Lung (tissue), 12 donors: ENCODE measurements around the gene LYPD6. TPM values are rescaled to one million over a fixed set of nuclear protein-coding genes. Genes with fewer than 3 reads are reported as not detected.

Source experiments
- ATAC-seq: fragments of 200-7000 bp; cut with Tn5 transposase; one replicate; pipeline ENCODE4 v1.9.1; 2020; ENCODE audit warnings: moderate number of reproducible peaks; ENCODE audit not compliant: insufficient read depth, low FRiP score
- DNase-seq, 3 donors: peaks; one replicate each; pipeline ENCODE4 v3.0.0-alpha.2; 2013 to 2017
- H3K27ac ChIP-seq, 2 donors: one replicate each; pipeline ENCODE4 v1.5.1; 2013; ENCODE audit warnings: mild to moderate bottlenecking in 2 of 2, moderate library complexity in 2 of 2, control low read depth in 1 of 2, inconsistent platforms in 1 of 2, low read depth in 1 of 2, low read length in 1 of 2
- H3K27me3 ChIP-seq, 3 donors: one replicate each; pipeline ENCODE4 v1.5.1; 2013; ENCODE audit warnings: low read length in 2 of 3; ENCODE audit not compliant: control insufficient read depth in 3 of 3, insufficient read depth in 3 of 3
- H3K36me3 ChIP-seq, 4 donors: one replicate each; pipeline ENCODE4 v1.5.1; 2013; ENCODE audit warnings: low read length in 4 of 4, mild to moderate bottlenecking in 1 of 4, moderate library complexity in 1 of 4; ENCODE audit not compliant: control insufficient read depth in 4 of 4, insufficient read depth in 4 of 4
- H3K4me1 ChIP-seq, 5 donors: one replicate each; pipeline ENCODE4 v1.5.1; 2013; ENCODE audit warnings: low read length in 5 of 5, mild to moderate bottlenecking in 2 of 5, moderate library complexity in 1 of 5; ENCODE audit not compliant: control insufficient read depth in 5 of 5, insufficient read depth in 5 of 5
- H3K4me3 ChIP-seq: one replicate; pipeline ENCODE4 v1.5.1; 2013; ENCODE audit warnings: mild to moderate bottlenecking, control low read depth, moderate library complexity
- H3K9ac ChIP-seq, 2 donors: one replicate each; pipeline ENCODE4 v1.5.1; 2013; ENCODE audit warnings: low read length in 2 of 2, control low read depth in 1 of 2; ENCODE audit not compliant: insufficient read depth in 1 of 2
- H3K9me3 ChIP-seq, 4 donors: one replicate each; pipeline ENCODE4 v1.5.1; 2013; ENCODE audit warnings: low read length in 3 of 4, mild to moderate bottlenecking in 1 of 4, moderate library complexity in 1 of 4; ENCODE audit not compliant: control insufficient read depth in 4 of 4, insufficient read depth in 3 of 4
- CTCF ChIP-seq: IDR thresholded peaks from 2 replicates; pipeline ENCODE4 v1.5.1; 2012; ENCODE audit warnings: mild to moderate bottlenecking; ENCODE audit errors: control extremely low read depth, extremely low read depth
- WGBS, 2 donors: extraction: QIAGEN DNeasy Blood & Tissue Kit; methylation state at CpG; one replicate each; pipeline ENCODE4 v1.1.7; 2013; 5-methylcytosine and 5-hydroxymethylcytosine counted together
- polyA plus RNA-seq, 2 donors: library from polyadenylated mRNA; stranded (reverse); fragments of 200-250 nt; gene quantifications; one replicate each; pipeline ENCODE4 v1.2.1, GENCODE V29; 2013
- total RNA-seq, 2 donors: library from RNA; depleted of rRNA in 1 of 2; stranded (reverse); fragments of >200 nt in 1 of 2; gene quantifications; one replicate each; pipeline ENCODE4 v1.2.1, GENCODE V29; 2014 to 2021
- donor health status: control.
- donor health status: control.
- donor health status: Bipolar disorder and iron deficiency.
- donor health status: healthy.
- donor health status: DM: yes; HTN: yes; CAD: no.

LYPD6 gene
- total and polyA plus RNA-seq, 4 donors, result 0.16 to 6.3 (median 0.48) TPM

- no peak for ATAC-seq
- Histone ChIP-seq H3K36me3 (no peaks in the 10 kb centered on the region), H3K9ac (no peak overlapping the region), H3K9me3 (no peaks in the 10 kb centered on the region), H3K4me3 (no peak overlapping the region), H3K4me1 (peaks cover 0 to 5% (median 0%) of the 10 kb centered on the region in 5 donors), H3K27me3 (peaks cover 0 to 3% (median 0%) of the 10 kb centered on the region in 3 donors), H3K27ac (no peak overlapping the region)
- no peak for DNase-seq
- TF ChIP-seq CTCF, result no peak
- 93% methylated on average over 4 of the region's 4 CpGs for WGBS, 2 donors
These were observed 49.8 kb downstream of the LYPD6 start for GRCh38 chr2:149380205-149380604.

GRCh38 chr2:149383340-149383739, 53.0 kb downstream of the LYPD6 start:
- peak in 2 of 3 donors; percentile 36 to 68 for DNase-seq
- peaks cover 0 to 3% (median 0%) of the 10 kb centered on the region in 3 donors for H3K27me3 ChIP-seq
- H3K36me3 ChIP-seq, result no peaks in the 10 kb centered on the region
- no peak overlapping the region for H3K9ac ChIP-seq
- no peak for TF ChIP-seq CTCF
- no peak overlapping the region for H3K4me3 ChIP-seq
- H3K4me1 ChIP-seq, result peaks cover 0 to 12% (median 0%) of the 10 kb centered on the region in 5 donors
- H3K27ac ChIP-seq, result no peak overlapping the region
- H3K9me3 ChIP-seq, result no peaks in the 10 kb centered on the region
- ATAC-seq, result no peak
- WGBS, 2 donors, result 78 to 92% methylated on average over 1 of the region's 1 CpG

- 53 to 69% methylated on average over 1 of the region's 1 CpG for WGBS, 2 donors
- TF ChIP-seq CTCF, result no peak
- Histone ChIP-seq H3K27ac (no peak overlapping the region), H3K9ac (peak overlapping the region in 1 of 2 donors; percentile 26), H3K36me3 (no peaks in the 10 kb centered on the region), H3K4me1 (peaks cover 0 to 12% (median 0%) of the 10 kb centered on the region in 5 donors), H3K9me3 (no peaks in the 10 kb centered on the region), H3K4me3 (no peak overlapping the region), H3K27me3 (no peaks in the 10 kb centered on the region)
- peak in 2 of 3 donors; percentile 24 to 43 for DNase-seq
- no peak for ATAC-seq
These were observed 55.0 kb downstream of the LYPD6 start for GRCh38 chr2:149385350-149385749.

- no peak overlapping the region for H3K9ac ChIP-seq
- no peak for DNase-seq
- WGBS, 2 donors, result 78 to 84% methylated on average over 2 of the region's 2 CpGs
- no peaks in the 10 kb centered on the region for H3K27me3 ChIP-seq
- ATAC-seq, result no peak
- TF ChIP-seq CTCF, result no peak
- H3K4me3 ChIP-seq, result no peak overlapping the region
- no peaks in the 10 kb centered on the region for H3K9me3 ChIP-seq
- H3K4me1 ChIP-seq, result peaks cover 0 to 12% (median 0%) of the 10 kb centered on the region in 5 donors
- no peaks in the 10 kb centered on the region for H3K36me3 ChIP-seq
- H3K27ac ChIP-seq, result no peak overlapping the region
These were observed 57.0 kb downstream of the LYPD6 start for GRCh38 chr2:149387411-149387810.
